Measurements from ENCODE around the gene CASZ1.

Gene CASZ1

GRCh38 chr1:10681296-10682107 lies 114.9 kb downstream of the CASZ1 start:
- TF ChIP-seq CTCF (IDR thresholded peaks at IDR 0.05; ENCODE audit: low read depth, low read length, missing control alignments): no peak
- no peak for DNase-seq (ENCODE audit: extremely low read depth, low read depth)
- no peak overlapping the region for H3K4me3 ChIP-seq (replicated peaks; ENCODE audit: low read depth, low read length)

DNA sequence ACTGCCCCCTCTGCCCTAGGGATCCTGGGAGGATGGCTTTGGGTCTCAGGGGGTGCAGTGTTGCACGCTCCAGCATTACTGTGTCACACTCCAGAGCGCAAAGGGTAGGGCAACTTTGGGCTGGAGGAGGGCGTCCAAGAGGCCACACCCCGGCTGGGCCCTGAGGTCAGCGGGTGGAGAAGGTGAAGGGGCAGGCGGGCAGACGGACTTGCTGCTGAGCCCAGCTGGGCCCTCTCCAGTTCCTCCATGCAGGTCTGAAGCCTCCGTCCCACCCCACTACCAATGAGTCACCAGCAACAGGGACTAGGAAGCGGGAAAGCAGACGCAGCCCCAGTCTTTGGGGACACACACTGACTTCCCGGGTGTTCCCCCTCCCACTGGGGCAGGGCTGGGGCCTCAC lies 116.0 kb downstream of the CASZ1 start:
- no peak overlapping the region for H3K4me3 ChIP-seq (replicated peaks; ENCODE audit: low read depth, low read length)
- no peak for TF ChIP-seq CTCF (IDR thresholded peaks at IDR 0.05; ENCODE audit: low read depth, low read length, missing control alignments)
- no peak for DNase-seq (ENCODE audit: extremely low read depth, low read depth)

DNA sequence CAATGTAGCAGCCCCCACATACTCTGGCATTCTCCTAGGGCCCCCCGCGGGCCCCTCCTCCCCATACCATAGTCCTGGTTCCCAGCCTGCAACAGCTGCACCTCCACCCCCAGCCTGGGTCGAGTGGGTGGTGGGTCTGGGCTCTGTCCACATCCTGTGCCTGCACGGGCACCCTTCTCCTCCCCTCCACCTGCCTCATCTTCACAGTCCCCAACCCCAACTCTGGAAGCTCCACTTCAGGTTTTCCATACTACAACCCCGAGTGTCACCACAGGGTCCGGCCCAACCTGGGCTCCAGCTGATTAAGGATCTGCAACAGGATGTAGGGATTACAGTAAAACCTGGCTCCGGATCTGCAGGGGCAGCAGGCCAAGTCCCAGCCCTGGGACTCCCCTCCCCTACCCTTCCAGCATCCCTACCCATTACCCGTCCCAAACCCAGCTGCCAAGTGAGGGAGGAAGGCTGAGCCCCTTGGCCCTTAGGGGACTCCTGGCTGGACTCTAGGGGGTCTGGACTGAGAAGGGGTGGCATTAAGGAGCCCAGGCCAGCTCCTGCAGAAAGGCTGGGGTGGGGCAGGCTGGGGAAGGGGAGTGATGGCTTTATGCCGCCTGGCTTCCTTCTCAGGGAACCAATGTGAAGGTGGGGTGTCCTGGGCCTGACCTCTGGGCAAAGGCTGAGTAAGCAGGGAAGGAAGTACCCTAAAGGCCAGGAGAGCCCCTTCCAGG lies 116.8 kb downstream of the CASZ1 start:
- no peak overlapping the region for H3K4me3 ChIP-seq (replicated peaks; ENCODE audit: low read depth, low read length)
- no peak for TF ChIP-seq CTCF (IDR thresholded peaks at IDR 0.05; ENCODE audit: low read depth, low read length, missing control alignments)
- DNase-seq (ENCODE audit: extremely low read depth, low read depth): peak; percentile 16

GRCh38 chr1:10678852-10679251 lies 117.6 kb downstream of the CASZ1 start:
- no peak overlapping the region for H3K4me3 ChIP-seq (replicated peaks; ENCODE audit: low read depth, low read length)
- TF ChIP-seq CTCF (IDR thresholded peaks at IDR 0.05; ENCODE audit: low read depth, low read length, missing control alignments): no peak
- DNase-seq (ENCODE audit: extremely low read depth, low read depth): no peak

DNA sequence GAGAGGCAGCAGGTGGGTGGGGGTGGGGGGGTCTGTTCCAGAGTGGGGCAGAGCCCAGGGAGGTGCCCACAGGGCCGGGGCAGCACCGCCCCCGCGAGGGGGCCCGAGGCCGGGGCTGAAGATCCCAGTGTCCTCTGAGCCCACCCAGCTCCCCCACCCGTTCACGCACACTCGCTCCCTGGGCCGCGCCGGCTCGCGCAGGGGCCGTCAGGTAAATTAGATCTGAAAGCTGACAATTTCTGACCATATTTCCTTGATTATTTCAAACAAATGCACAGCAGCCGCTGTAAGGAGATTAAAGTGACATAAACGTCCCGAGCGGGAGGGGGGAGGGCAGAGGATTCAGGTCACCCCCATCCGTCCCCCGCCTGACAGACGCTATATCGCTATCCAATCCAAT lies 118.0 kb downstream of the CASZ1 start:
- H3K4me3 ChIP-seq (replicated peaks; ENCODE audit: low read depth, low read length): no peak overlapping the region
- DNase-seq (ENCODE audit: extremely low read depth, low read depth): no peak
- TF ChIP-seq CTCF (IDR thresholded peaks at IDR 0.05; ENCODE audit: low read depth, low read length, missing control alignments): no peak

DNA sequence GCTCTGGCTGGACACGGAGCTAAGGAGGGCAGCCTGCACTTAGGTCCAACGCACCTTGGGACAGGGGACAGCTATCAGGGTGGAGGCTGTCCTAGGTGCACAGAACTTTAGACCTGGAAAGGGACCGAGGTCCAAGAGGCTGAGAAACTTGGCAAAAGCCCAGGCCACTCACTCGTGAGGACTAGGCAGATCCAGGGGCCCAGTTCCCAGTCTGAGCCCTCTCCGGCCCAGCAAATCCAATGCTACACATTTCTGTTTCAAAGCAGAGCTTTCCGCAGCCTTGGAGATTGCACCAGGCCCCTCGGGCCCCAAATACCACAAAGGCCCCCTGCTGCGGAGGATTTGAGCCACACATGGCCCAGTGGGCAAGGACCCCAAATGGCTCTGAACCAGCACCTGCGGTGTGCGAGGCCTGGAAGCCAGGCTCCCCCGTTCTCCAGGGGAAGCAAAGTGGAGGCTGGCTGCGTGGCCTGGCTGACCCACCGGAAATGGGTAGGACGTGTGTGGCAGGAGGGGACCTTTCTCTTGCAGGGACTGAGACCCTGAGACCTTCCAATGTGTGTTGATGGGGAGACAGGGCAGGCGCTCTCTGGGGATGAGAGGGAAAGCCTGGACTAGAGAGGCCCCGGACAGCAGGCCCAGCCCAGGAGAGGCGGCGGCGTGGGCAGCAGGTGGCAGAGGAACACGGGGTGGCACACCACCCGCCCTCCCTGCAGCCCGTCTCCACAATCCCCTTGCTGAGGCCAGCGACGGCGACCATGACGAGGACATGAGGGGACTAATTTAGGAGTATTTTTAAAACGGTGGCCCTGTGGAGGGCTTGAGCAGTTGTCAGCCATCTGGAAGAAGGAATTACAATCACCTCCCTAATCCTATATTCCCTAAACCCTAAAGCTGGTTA lies 118.7 kb downstream of the CASZ1 start:
- no peak overlapping the region for H3K4me3 ChIP-seq (replicated peaks; ENCODE audit: low read depth, low read length)
- DNase-seq (ENCODE audit: extremely low read depth, low read depth): no peak
- no peak for TF ChIP-seq CTCF (IDR thresholded peaks at IDR 0.05; ENCODE audit: low read depth, low read length, missing control alignments)

Data from HFF-Myc (cell line).